HG03280 (cell line): ENCODE results near the gene B3GNT8.
A peak's percentile ranks its signal among the peaks of the same experiment; 100 is the strongest.
"Not testable (repeated sequence)": the region's sequence is repeated elsewhere in the genome, so short reads cannot be mapped to it uniquely, and the experiment has no call there.

Source experiments
- ATAC-seq: cut with Tn5 transposase; IDR thresholded peaks from one replicate; pipeline ENCODE4 v1.9.1; 2021; ENCODE audit warnings: mild to moderate bottlenecking, moderate library complexity; ENCODE audit not compliant: unreplicated experiment

B3GNT8 gene, protein sequence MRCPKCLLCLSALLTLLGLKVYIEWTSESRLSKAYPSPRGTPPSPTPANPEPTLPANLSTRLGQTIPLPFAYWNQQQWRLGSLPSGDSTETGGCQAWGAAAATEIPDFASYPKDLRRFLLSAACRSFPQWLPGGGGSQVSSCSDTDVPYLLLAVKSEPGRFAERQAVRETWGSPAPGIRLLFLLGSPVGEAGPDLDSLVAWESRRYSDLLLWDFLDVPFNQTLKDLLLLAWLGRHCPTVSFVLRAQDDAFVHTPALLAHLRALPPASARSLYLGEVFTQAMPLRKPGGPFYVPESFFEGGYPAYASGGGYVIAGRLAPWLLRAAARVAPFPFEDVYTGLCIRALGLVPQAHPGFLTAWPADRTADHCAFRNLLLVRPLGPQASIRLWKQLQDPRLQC

DNA sequence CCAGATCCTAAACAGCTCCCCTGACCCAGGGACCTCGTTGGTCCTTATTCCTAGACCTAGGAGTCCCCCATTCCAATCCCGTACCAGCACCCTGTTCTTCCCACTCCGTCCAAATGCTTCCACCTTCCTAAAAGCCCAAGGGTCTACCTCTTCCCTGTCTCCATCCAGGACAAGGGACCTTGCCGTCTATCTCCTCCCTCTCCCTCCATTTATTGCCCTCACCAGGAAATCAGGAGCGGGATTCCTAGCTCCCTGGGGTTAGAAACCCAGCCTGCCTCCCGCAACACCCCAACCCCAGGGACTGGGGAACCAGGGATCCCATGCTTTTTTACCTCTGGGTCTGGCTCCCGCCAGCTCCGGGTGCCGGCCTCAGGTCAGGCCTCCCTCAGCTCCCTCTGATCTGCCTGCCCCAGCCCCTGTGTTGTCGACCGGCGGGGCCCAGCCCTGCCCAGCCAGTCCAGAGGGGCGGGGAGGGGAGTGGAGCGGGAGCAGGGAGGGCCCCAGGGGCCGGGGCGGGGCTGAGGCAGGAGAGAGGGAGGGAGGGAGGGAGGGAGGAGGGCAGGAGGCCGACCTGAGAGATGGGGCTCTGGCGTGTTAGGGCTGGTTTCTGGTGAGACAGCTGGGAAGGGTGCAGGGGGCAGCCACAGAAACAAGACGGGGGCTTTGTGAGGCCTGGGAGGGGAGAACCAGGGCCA is at the start of gene B3GNT8:
B3GNT8 (minus strand) TSS at position 423 of the 695 bp plus-strand sequence. CDS start 596 bp downstream, outside the sequence.
- no peak for ATAC-seq

DNA sequence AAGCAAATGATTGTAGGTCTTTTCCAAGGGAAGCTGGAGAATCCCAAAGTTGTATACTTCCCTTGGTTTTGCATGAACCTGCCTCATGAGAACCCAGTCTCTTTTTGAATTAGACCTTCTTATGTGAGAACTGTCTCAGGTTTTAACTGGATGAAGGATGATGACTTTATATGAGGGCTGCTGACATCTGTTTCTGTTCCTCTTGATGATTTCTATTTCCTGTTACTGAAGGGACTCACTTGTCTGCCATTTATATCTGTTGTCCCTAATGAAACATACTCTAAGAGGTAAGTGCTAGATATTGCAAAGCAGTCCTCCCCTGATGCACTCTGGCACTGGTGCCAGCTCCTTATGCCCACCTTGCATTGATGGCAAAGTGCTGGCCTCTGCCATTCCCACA is 49.4 kb upstream of the B3GNT8 start:
- no peak for ATAC-seq

DNA sequence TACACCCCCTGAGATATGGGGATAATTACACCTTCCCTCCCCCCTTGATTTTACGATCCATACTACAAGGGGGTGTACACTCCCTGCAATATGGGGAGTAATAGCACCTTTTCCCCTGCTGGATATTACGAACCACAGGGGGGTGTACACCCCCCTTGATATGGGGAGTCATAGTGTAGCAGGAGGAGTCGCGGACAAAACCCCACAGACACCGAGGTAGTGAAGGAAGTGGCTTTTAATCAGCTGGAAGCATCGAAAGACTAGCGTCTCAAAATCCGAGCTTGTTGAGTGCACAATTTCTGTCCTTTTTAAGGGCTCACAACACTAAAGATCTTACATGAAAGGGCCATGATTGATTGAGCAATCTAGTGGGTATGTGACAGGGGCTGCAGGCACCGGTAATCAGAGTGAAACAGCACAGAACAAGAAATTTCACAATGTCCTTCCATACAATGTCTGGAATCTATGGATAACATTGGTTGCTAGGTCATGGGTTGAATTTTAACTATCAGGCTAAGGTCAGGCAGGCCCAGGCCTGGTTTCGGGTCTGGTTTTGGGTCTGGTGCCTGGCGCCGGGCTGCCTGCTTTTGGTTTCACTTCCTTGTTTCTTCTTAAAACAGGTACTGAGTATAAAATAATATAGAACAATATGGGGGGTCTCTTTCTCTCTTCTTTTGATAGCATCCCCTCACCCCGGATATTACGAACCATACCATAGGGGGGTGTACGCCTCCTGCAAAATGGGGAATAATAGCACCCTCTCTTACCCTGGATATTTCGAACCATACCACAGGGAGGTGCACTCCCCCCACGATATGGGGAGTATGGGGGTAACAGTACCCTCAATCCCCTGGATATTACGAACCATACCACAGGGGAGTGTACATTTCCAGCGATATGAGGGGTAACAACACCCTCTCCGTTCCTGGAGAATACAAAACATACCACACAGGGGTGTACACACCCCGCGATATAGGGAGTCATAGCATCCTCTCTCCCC is 36.4 kb upstream of the B3GNT8 start:
- ATAC-seq: not testable (repeated sequence)

DNA sequence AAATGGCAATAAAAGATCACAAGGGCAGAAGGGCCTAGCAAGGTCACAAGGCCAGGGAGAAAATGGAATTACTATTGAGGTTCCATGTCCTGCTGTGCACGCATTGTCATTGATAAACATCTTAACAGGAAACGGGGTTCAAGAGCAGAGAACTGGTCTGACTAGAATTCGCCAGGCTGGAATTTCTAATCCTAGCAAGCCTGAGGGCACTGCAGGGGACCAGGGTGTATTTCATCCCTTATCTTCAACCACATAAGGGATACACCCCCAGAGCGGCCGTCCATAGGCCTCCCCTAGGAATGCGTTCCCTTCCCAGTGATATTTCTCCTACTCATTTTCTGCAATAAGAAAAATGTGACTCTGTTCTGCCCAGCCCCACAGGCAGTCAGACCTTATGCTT is 35.3 kb upstream of the B3GNT8 start:
- ATAC-seq: no peak

DNA sequence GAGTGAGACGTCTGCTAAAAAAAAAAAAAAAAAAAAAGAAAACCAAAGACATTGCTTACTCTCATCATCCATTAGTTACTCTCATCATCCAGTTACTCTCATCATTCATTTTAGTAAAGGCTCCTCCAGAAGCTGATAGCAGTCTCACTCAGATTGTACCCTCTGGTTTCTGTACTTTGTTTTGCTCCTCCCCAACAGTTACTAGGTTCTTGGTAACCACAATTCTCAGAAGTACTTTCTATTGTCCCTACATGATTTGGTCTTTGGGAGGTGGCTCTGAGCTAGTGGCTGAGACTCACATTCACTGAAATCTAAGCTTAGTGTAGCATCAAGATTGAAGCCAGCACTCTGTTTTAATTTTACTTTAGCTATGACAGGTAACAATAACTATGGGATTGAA is 30.1 kb upstream of the B3GNT8 start:
- ATAC-seq: peak; percentile 88

DNA sequence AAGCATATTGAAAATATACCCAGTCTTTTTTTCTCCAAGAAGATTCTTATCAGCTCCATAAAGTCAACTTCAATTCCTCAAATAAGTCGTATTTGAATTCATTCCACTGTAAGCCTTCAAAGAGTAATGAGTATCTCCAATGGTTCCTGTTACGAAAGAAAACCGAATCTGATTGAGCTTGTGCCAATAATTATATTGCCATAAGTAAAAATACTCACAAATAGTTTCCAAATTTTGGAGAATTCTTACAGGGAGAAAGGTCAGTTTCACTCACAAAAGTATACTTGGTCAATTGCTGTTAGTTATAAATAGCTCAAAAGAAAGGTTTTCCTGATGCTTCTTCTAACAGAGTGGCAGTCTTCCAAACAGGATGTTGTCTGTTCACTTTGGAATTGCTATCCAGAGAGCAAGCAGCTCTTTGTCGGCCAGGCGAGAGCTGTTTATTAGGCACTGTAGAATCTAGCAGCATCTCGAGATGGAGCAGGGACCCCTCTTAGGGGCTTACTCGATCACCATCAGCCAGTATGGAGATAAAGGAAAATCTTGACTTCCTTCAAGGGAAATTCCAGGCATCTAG is 29.3 kb upstream of the B3GNT8 start:
- no peak for ATAC-seq

DNA sequence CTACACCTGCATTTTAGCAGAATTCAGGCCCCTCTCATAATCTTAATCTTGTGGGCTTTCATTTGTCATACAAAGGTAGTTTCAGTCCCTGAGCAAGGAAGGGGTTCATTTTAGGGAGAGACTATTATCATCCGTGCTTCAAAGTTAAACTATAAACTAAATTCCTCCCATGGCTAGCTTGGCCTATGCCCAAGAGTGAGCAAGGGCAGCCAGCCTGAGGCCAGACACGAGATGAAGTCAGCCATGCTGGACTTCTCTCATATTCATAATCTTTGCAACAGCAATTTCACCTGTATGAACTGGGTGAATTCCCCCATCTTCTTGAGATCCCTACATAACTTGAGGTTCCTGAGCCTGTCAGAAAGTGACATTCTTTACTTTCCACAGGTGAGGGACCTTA is 28.8 kb upstream of the B3GNT8 start:
- no peak for ATAC-seq

DNA sequence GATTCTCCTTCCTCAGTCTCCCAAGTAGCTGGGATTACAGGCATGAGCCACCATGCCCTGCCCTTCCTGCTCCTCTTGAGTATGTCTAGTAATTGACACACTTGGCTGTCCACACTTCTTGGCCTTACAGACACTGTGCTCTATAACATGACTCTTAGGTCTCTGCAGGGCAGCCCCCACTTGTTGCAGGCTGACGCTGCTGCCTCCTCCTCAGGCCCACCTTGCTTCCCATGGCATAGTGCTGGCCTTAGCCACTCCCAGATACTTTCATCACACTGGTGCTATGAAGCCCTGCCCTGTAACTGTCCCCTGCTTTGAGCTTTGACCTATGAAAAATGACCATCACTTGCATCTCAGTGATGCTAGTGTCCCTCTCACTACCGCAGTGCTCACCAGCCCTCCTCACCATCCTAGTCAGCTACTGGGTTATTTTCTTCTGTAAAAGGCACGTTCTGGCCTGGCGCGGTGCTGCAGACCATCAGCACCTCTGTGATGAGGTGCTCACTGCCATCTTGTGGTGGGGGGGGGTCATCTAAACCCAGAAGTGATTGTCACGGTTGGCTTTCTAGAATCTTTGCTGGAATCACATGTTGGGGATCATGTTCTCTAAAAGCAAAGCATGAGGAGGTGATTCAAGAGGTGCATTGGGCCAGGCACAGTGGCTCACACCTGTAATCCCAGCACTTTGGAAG is 25.6 kb upstream of the B3GNT8 start:
- ATAC-seq: no peak

DNA sequence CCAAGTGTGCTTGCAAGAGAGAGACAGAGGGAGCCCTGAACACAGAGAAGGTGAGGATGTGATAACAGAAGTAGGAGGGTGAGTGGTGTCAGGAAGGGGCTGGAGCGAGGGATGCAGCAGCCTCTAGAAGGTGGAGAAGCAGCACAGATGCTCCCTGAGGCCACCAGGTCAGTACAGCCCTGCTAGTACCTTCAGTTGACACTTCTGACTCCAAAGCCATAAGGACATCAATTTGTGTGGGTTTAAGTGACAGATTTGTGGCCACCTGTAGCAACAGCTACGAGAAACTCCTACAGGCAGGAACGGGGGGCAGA is 22.6 kb upstream of the B3GNT8 start:
- no peak for ATAC-seq

DNA sequence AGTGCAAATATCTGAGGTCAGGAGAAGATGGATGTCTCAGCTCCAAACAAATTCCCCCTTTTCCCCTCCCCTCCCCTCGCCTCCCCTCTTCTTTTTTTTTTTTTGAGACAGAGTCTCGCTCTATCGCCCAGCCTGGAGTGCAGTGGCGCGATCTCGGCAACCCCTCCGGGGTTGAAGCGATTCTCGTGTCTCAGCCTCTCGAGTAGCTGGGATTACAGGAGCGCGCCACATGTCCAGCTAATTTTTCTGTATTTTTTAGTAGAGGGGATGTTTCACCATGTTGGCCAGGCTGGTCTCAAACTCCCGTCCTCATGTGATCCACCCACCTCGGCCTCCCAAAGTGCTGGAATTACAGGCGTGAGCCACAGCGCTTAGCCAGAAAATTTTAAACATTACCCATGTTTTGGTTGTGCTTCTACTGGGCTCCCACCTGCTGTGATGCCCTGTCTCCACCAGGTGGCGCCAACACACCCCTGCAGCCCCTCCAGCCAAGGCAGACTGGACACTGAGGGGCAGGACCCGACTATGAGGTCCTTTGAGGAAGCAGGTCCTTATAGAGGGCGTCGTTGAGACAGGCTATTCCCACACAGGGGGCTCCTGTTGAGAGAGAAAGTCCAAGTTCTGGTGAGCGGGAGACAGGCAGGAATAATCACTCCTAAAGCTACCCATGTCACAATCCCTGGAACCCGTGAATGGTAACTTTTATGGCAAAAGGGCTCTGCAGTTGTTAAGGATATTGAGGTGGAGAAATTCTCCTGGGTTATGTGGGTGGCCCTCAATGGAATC is 22.1 kb upstream of the B3GNT8 start:
- ATAC-seq: peak; percentile 62

DNA sequence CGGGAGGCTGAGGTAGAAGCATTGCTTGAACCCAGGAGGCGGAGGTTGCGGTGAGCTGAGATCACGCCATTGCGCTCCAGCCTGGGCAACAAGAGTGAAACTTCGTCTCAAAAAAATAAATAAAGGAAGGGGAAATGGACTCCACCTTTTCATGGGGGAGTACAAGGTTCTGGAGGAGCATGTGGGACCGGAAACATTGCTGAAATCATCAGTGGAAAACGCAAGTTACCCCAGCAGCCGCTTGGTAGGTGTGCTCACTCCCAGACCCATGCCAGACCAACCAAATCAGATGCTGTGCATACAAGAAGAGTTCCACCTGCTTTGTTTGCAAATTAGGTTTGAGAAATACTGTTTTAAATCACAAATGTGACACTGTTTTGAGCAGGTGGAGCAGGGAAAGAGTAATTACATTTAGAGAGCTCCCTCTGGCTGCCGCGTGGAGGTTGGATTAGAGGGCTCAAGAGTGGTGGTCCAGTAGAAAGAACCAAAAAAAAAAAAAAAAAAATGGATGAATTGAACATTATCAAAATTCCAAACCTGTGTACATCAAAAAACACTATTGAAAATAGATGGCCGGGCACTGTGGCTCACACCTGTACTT is 20.7 kb upstream of the B3GNT8 start:
- ATAC-seq: no peak

DNA sequence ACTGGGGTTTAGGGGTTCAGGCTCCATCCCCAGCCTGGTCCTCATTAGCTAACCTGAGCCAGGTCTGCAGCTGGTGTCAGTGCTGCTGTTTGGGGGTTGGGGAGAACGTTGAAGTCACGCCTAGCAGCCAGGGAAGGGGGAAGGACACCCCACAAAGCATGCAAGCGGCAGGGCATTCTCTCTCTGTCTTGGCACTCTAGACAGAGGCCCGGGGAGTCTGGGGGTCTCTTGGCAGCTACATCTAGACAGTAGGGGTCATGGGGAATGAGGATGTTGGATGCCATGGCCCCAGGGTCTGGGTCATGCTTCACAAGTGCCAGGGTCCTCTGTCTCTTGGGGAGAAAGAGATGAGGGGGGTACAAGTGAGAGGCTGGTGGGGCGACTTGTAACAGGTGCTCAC is 18.4 kb upstream of the B3GNT8 start:
- no peak for ATAC-seq

DNA sequence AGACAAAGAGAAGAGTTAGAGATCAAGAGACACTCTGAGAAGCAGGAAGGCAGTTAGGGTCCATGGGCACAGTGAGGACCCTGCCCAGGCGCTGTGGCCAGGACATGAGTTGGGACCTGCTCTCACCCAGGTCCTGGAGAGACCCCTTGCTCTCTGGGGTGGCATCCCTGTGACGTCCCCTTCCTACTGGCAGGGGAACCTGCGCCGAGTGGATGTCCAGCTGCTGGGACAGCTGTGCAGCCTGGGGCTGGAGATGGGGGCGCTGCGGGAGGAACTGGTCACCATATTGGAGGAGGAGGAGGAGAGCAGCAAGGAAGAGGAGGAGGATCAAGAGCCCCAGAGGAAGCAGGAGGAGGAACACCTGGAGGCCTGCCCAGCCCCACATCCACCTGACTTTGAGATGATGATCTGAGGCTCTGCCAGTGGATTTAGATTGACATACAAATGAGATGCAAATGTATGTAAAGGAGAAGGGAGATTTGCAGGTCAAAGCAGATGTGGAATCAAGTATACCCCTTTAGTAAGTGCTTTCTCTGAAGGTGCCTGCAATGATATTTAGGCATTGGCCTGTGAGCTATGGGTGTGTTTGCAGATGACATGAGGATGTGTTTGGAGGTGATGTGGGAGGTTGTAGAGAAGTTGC is 16.8 kb upstream of the B3GNT8 start:
- ATAC-seq: no peak

DNA sequence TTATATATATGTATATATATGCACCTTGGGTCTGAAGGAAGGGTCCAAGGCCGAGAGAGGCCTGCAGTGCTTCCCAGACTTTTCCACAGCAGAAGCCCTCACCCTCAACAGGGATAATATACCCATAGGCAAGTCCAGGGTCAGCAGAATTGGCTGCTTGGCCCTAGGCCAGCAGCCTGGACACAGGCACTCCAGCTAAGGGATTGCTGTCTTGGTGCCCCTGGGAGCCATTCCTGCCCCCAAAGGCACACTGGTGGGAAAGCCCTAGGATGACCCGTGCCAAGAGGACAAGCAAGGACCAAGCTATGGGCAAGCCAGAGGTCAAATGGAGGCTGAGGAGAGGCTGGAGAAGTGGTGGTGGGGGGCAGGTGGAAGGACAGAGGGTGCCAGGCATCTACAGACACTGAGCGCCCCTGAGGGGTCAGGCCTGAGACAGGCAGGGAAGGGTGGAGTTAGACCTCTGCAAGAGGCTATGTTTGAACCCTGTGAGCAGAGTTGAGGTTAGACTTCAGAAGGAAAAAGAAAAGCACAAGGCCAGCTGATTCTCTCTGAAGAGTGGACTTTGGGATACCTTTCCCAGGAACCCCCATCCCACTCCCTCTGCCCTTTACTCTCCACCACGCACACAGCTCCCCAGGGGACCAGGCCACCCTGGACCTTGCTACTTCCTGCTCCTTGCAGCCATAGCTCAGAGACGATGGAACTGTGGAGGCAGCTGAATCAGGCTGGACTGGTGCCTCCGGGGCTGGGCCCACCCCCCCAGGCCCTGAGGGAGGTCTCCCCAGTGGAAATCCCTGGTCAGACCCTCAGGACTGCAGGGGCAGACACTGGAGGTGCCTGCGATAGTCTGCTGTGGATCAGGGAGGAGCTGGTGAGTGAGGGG is 15.5 kb upstream of the B3GNT8 start, which contains the start of gene ERICH4:
ERICH4 (plus strand) TSS at position 684 of the 883 bp plus-strand sequence; CDS start at position 698, 14 bp downstream.
- ATAC-seq: no peak

DNA sequence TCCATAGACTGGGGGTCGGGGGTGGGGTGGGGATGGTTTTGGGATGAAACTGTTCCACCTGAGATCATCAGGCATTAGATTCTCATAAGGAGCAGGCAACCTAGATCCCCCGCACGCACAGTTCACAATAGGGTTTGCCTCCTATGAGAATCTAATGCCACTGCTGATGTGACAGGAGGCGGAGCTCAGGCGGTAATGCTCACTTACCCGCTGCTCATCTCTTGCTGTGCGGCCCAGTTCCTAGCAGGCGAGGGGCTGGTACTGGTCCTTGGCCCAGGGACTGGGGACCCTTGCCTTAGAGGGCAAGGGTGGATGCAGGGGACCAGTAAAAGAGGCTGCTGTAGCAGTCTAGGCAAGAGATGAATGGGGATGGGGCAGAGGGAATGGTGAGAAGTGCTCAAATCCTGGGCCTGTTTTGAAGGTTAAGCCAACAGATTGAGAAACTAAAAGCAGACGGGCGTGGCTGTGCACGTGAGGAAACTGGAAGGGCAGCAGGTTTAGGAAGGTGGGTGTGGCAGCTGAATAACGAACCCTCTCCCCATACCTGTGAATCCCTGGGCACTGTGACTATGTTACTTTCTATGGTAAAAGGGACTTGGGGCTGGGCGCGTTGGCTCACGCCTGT is 14.3 kb upstream of the B3GNT8 start:
- ATAC-seq: no peak

DNA sequence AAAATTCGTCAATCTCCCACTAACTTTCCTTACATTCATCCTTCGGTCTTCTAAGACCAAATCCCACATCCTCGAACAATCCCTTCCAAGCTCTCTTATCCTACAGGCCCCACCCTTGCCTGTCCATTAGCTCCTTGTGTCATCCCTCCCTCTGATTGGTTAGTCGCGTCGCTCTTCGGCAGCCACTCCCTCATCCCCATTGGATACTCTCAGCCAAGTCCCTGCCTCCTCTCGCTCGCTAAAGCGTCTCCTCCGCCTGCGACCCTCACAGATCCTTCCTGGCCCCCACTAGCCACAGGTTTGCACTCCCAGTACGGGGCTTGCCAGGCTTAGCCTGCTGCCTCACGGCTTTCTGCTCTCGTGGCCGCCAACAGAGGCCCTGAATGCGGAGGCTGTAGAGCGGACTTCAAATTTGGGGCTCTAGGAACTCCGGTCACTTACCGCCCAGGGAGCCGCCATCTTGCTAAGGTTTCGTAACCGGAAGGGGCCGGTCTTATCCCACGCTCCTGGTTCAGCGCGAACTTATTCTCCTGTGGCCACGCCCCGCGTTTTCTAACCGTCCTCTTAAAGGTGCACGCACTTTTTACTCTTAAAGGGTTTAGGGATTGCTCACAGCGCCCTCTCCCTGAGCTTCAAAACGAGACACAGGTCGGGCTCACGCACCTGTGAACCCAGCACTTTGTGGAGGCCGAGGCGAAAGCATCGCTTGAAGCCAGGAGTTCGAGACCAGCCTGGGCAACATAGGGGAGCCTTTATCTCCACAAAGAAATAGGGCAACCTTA is 12.5 kb upstream of the B3GNT8 start, which contains the start of gene DMAC2:
DMAC2 (minus strand) TSS at position 472 of the 782 bp plus-strand sequence; CDS start at position 459, 13 bp downstream.
- ATAC-seq: peak; percentile 86
